Measurements from ENCODE around the gene SLAMF6.
"Not testable (repeated sequence)": the region's sequence is repeated elsewhere in the genome, so short reads cannot be mapped to it uniquely, and the experiment has no call there.

SLAMF6 gene

DNA sequence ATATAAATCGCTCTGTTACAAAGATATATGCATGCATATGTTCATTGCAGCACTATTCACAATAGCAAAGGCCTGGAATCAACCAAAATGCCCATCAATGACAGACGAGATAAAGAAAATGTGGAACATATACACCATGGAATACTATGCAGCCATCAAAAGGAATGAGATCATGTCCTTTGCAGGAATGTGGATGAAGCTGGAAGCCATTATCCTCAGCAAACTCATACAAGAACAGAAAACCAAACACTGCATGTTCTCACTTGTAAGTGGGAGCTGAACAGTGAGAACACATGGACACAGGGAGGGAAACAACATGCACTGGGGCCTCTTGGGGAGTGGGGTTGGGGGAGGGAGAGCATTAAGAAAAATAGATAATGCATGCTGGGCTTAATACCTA lies 5.5 kb downstream of the SLAMF6 start:
- H3K27me3 ChIP-seq (ENCODE audit: insufficient read depth, low read length); H3K36me3 ChIP-seq (ENCODE audit: insufficient read depth, low read length); H2AFZ ChIP-seq (ENCODE audit: low read depth, low read length); H3K4me1 ChIP-seq (ENCODE audit: insufficient read depth, low read length); H3K9me3 ChIP-seq (ENCODE audit: low read length); H3K4me3 ChIP-seq (ENCODE audit: low read length): not testable (repeated sequence)

DNA sequence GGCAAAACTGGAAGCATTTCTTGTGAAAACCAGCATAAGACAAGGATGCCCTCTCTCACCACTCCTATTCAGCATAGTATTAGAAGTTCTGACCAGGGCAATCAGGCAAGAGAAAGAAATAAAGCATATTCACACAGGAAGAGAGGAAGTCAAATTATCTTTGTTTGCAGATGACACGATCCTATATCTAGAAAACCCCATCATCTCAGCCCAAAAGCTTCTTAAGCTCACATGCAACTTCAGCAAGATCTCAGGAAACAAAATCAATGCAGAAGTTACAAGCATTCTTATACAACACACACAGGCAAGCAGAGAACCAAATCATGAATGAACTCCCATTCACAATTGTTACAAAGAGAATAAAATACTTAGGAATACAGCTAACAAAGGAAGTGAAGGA lies 7.1 kb downstream of the SLAMF6 start:
- not testable (repeated sequence) for H3K4me1 ChIP-seq (ENCODE audit: insufficient read depth, low read length); H3K4me3 ChIP-seq (ENCODE audit: low read length); H3K9me3 ChIP-seq (ENCODE audit: low read length); H3K36me3 ChIP-seq (ENCODE audit: insufficient read depth, low read length); H2AFZ ChIP-seq (ENCODE audit: low read depth, low read length); H3K27me3 ChIP-seq (ENCODE audit: insufficient read depth, low read length)

DNA sequence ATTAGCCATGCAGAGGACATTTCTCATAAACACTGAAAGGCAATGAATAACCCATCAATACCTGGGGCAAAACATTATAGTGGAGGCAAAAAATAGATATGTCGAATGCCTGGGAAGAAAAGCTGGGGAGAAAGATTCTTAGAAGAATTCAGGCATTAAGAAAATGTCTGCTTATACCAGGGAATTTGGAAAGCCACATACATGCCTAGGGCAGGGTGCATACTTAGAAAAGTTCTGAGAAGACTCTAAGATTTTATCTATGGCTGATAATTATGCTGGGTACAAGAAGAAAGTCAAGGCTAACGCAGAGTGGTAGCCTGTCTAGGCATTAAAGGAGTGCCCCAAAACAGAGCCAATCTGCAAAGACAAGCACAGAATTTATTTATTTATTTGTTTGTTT lies 18.4 kb downstream of the SLAMF6 start:
- no peaks in the 10 kb centered on the region for H3K27me3 ChIP-seq (ENCODE audit: insufficient read depth, low read length)
- no peak overlapping the region for H2AFZ ChIP-seq (ENCODE audit: low read depth, low read length)
- no peaks in the 10 kb centered on the region for H3K4me1 ChIP-seq (ENCODE audit: insufficient read depth, low read length)
- H3K36me3 ChIP-seq (ENCODE audit: insufficient read depth, low read length): no peaks in the 10 kb centered on the region
- H3K4me3 ChIP-seq (ENCODE audit: low read length): no peak overlapping the region
- H3K9me3 ChIP-seq (ENCODE audit: low read length): no peaks in the 10 kb centered on the region

DNA sequence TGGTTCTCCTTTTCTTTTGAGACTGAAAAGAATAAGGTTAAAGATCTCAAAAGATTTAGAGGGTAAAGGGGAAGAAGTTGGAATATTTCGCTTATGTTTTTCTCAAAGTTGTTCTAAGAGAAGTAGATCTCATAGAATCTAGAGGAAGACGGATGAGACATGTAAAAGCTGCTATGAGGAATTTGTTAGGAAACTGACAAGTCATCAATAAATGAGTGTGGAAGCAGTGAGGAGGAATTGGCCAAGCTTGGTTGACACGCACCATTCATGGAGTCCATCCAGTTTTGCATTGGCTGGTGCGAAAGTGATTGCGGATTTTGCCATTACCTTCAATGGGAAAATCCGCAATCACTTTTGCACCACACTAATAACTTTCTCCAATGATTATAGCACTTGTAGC lies 20.0 kb downstream of the SLAMF6 start:
- H3K27me3 ChIP-seq (ENCODE audit: insufficient read depth, low read length): no peaks in the 10 kb centered on the region
- no peak overlapping the region for H2AFZ ChIP-seq (ENCODE audit: low read depth, low read length)
- no peaks in the 10 kb centered on the region for H3K4me1 ChIP-seq (ENCODE audit: insufficient read depth, low read length)
- no peak overlapping the region for H3K4me3 ChIP-seq (ENCODE audit: low read length)
- H3K9me3 ChIP-seq (ENCODE audit: low read length): no peaks in the 10 kb centered on the region
- no peaks in the 10 kb centered on the region for H3K36me3 ChIP-seq (ENCODE audit: insufficient read depth, low read length)

DNA sequence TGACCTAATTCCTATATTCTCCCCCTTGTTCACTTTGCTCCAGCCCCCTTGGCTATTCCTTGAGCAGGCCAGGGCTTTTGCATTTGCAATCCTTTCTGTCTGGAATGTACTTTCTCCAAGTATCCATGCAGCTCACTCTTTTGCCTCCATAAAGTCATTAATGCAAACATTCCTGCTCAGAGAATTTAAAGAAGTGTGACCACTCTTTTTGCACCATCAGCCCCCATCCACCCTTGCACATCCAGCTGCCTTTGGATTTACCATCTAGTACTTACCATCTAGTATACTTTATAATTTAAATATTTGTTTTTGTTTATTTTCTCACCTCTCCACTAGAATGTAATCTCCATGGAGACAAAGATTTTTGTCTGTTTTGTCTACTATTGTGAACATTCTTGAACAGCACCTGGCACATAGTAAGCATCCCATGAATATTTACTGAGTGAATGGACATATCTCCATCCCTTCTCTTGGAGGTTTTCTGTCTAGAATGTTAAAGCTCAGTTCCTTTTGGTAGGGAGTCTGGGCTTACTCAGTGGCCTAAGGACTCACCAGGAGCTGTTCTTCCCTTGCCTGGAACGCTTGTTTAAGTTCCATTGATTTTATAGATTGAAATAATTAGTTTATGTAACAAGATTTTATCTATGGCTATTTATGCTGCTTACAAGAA lies 22.6 kb downstream of the SLAMF6 start:
- H2AFZ ChIP-seq (ENCODE audit: low read depth, low read length): no peak overlapping the region
- H3K4me1 ChIP-seq (ENCODE audit: insufficient read depth, low read length): no peaks in the 10 kb centered on the region
- H3K9me3 ChIP-seq (ENCODE audit: low read length): no peaks in the 10 kb centered on the region
- H3K36me3 ChIP-seq (ENCODE audit: insufficient read depth, low read length): no peaks in the 10 kb centered on the region
- H3K4me3 ChIP-seq (ENCODE audit: low read length): no peak overlapping the region
- no peaks in the 10 kb centered on the region for H3K27me3 ChIP-seq (ENCODE audit: insufficient read depth, low read length)

DNA sequence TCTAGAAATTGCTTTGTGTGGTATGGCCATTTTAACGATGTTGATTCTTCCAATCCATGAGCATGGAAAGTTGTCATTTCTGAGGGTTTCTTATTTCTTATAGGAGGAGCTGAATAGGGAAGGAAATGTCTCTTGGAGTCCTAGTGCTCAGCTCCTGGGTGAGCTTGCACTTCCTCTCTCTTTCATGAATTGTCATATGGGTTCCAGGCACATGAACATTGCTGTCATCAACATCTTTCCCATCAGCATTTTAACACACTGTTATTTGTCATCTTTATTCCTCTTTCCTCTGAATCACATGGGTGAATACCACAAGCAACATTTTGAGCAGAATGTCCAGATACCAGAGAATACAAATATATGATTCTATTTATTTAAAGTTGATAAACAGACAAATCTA lies 23.4 kb downstream of the SLAMF6 start:
- no peaks in the 10 kb centered on the region for H3K36me3 ChIP-seq (ENCODE audit: insufficient read depth, low read length)
- H3K4me1 ChIP-seq (ENCODE audit: insufficient read depth, low read length): no peaks in the 10 kb centered on the region
- no peaks in the 10 kb centered on the region for H3K9me3 ChIP-seq (ENCODE audit: low read length)
- no peaks in the 10 kb centered on the region for H3K27me3 ChIP-seq (ENCODE audit: insufficient read depth, low read length)
- no peak overlapping the region for H3K4me3 ChIP-seq (ENCODE audit: low read length)
- H2AFZ ChIP-seq (ENCODE audit: low read depth, low read length): no peak overlapping the region

DNA sequence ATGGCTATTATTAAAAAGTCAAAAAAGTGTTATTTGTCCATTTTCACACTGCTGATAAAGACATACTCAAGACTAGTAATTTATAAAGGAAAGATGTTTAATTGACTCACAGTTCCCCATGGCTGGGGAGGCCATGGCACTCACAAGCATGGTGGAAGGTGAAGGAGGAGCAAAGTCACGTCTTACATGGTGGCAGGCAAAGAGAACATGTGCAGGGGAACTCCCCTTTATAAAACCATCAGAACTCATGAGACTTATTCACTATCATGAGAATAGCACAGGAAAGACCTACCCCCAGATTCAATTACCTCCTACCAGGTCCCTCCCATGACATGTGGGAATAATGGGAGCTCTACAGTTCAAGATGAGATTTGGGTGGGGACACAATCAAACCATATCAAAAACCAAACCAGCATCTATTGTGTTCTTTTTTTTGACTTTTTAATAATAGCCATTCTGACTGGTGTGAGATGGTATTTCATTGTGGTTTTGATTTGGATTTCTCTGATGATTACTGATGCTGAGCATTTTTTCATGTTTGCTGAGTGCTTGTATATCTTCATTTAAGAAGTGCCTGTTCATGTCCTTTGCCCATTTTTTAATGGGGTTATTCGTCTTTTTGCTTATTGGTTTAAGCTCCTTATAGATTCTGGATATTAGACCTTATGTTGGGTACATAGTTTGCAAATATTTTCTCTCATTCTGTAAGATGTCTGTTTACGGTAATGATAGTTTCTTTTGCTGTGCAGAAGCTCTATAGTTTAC lies 24.6 kb downstream of the SLAMF6 start:
- not testable (repeated sequence) for H2AFZ ChIP-seq (ENCODE audit: low read depth, low read length); H3K36me3 ChIP-seq (ENCODE audit: insufficient read depth, low read length); H3K27me3 ChIP-seq (ENCODE audit: insufficient read depth, low read length); H3K4me3 ChIP-seq (ENCODE audit: low read length); H3K4me1 ChIP-seq (ENCODE audit: insufficient read depth, low read length); H3K9me3 ChIP-seq (ENCODE audit: low read length)

DNA sequence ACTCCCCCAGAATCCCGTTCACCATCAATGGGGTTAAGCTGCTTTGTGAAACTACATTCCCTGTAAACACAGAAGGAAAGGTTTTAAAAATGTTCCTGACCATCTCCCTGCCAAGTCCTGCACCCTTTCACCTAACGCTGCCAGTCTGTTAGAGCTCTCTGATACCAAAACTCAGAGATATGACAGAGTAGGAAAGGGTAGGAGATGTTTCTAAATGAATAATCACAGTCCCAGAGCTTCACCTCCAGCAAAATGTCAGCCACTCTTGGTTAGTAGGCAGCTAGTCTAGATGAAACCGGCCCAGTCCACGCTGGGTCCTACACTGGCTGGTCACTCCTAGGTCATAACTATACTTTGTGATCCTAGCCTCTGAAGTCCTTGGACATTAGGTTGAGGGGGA lies 26.7 kb downstream of the SLAMF6 start:
- H3K36me3 ChIP-seq (ENCODE audit: insufficient read depth, low read length): no peaks in the 10 kb centered on the region
- no peaks in the 10 kb centered on the region for H3K27me3 ChIP-seq (ENCODE audit: insufficient read depth, low read length)
- no peak overlapping the region for H3K4me3 ChIP-seq (ENCODE audit: low read length)
- no peak overlapping the region for H2AFZ ChIP-seq (ENCODE audit: low read depth, low read length)
- no peaks in the 10 kb centered on the region for H3K9me3 ChIP-seq (ENCODE audit: low read length)
- no peaks in the 10 kb centered on the region for H3K4me1 ChIP-seq (ENCODE audit: insufficient read depth, low read length)

DNA sequence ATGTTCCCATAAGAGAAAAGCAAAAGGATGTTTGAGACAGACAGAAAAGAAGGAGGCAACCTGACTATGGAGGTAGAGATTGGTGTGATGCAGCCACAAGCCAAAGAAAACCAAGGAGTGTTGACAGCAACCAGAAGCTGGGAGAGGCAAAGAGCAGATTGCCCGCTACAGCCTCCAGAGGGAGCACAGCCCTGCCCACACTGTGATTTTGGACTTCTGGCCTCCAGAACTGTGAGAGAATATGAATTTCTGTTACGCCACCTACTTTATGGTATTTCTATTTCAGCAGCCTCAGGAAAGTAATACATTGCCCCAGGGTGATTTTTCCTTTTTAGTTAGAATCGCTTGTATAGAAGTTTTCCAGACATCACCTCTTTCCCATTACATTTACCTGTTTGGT lies 28.4 kb downstream of the SLAMF6 start:
- H3K36me3 ChIP-seq (ENCODE audit: insufficient read depth, low read length): no peaks in the 10 kb centered on the region
- no peaks in the 10 kb centered on the region for H3K9me3 ChIP-seq (ENCODE audit: low read length)
- H3K4me3 ChIP-seq (ENCODE audit: low read length): no peak overlapping the region
- no peak overlapping the region for H2AFZ ChIP-seq (ENCODE audit: low read depth, low read length)
- no peaks in the 10 kb centered on the region for H3K4me1 ChIP-seq (ENCODE audit: insufficient read depth, low read length)
- H3K27me3 ChIP-seq (ENCODE audit: insufficient read depth, low read length): no peaks in the 10 kb centered on the region

DNA sequence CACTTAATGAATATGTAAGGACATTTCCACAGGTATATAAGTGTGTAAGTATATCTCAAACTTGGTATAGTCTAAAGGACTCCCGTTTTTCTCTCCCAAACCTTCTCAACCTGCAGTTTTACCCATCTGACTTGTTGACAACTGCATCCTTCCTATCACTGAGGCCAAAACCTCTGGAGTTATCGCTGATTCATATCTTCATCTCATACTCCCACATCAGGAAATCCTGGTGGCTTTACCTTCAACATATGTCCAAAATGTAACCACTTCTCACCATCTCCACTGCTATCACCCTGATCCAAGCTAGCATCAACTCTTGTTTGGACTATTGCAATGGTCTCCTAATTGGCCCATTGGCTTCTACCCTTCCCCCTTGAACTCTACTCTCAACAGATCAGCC lies 30.4 kb downstream of the SLAMF6 start:
- no peaks in the 10 kb centered on the region for H3K9me3 ChIP-seq (ENCODE audit: low read length)
- H3K4me1 ChIP-seq (ENCODE audit: insufficient read depth, low read length): no peaks in the 10 kb centered on the region
- no peaks in the 10 kb centered on the region for H3K27me3 ChIP-seq (ENCODE audit: insufficient read depth, low read length)
- H2AFZ ChIP-seq (ENCODE audit: low read depth, low read length): no peak overlapping the region
- no peak overlapping the region for H3K4me3 ChIP-seq (ENCODE audit: low read length)
- no peaks in the 10 kb centered on the region for H3K36me3 ChIP-seq (ENCODE audit: insufficient read depth, low read length)

DNA sequence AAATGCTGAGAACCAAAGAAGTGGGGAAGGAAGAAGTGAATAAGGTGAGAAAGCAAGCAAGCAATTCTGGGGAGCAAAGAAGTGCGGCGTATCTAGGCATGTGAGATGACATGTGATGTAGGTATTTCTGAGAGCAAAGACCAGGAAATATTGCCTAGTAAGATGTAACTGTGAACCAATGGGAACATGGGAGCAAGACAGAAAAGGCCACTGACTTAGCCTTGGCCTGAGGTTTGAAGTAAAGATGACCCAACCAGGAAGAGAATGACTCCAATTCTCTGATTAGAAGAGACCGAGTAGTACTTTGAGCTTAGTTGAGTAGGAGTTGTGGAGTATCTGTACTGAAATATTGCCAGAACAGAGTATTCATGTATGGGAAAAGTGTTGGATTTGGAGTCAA lies 31.1 kb downstream of the SLAMF6 start:
- Histone ChIP-seq H3K4me3 (ENCODE audit: low read length) (no peak overlapping the region), H3K27me3 (ENCODE audit: insufficient read depth, low read length) (no peaks in the 10 kb centered on the region), H3K36me3 (ENCODE audit: insufficient read depth, low read length) (no peaks in the 10 kb centered on the region), H3K4me1 (ENCODE audit: insufficient read depth, low read length) (no peaks in the 10 kb centered on the region), H3K9me3 (ENCODE audit: low read length) (no peaks in the 10 kb centered on the region), H2AFZ (ENCODE audit: low read depth, low read length) (no peak overlapping the region)

DNA sequence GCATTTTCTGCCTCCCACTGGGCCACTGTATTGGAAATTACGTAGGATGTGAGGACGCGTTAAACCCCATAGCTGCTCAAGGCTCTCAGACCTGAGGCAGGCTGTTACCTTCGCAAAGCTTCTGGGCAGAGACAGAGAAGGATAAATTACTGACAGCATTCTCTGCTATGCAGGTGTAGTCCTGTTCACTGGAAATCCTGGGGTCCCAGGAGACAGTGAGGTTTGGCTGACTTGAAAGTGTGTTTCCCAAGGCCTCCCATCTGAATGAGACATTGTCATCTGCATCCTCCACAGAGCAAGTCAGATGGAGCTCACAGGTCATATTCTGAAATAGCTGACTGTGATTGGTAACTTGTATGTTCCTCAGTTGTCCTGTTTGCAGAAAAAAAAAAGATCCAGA lies 32.0 kb downstream of the SLAMF6 start:
- no peaks in the 10 kb centered on the region for H3K27me3 ChIP-seq (ENCODE audit: insufficient read depth, low read length)
- no peaks in the 10 kb centered on the region for H3K9me3 ChIP-seq (ENCODE audit: low read length)

DNA sequence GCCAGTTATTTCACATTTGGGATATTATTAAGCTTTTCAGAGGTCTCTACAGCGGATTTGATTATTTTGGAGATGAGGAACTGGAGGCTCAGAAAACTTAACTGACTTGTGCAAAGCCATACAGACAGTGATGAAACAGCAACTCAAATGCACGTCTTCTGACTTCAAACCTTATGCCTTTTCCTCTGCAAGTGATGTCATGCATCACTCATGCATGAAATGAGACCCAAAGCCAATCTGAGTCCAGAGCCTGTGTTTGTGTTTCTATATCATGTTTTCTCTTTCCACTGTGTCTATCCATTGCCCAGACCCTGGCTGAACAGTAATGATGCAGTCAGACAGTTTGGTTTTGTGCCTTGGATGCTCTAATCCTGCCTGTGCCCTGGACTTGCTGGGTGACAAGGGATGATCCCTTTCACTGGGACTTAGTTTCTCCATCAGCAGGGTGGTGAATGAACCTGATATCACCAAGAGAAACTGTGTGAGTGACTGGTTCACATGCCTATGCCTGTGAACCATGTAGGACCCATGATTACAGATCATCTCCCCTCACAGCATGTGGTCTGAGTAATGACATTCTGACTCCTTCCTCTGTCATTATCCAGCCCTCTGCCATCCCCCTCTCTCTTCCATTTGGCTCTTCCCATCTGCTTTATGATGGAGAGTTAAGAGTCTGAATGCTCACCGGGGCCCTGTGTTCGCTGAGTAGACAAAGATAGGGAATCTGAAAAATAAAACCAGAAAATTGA lies 33.4 kb downstream of the SLAMF6 start:
- Histone ChIP-seq H3K4me3 (ENCODE audit: low read length) (no peak overlapping the region), H3K9me3 (ENCODE audit: low read length) (no peaks in the 10 kb centered on the region), H3K27me3 (ENCODE audit: insufficient read depth, low read length) (no peaks in the 10 kb centered on the region), H3K36me3 (ENCODE audit: insufficient read depth, low read length) (no peaks in the 10 kb centered on the region), H2AFZ (ENCODE audit: low read depth, low read length) (no peak overlapping the region), H3K4me1 (ENCODE audit: insufficient read depth, low read length) (no peaks in the 10 kb centered on the region)

More for the DNA sequence above, 32.0 kb downstream of the SLAMF6 start:
- Histone ChIP-seq H3K4me1 (ENCODE audit: insufficient read depth, low read length) (no peaks in the 10 kb centered on the region), H3K4me3 (ENCODE audit: low read length) (no peak overlapping the region), H3K36me3 (ENCODE audit: insufficient read depth, low read length) (no peaks in the 10 kb centered on the region), H2AFZ (ENCODE audit: low read depth, low read length) (no peak overlapping the region)
